ENCODE measurements around the gene PLPP4. TPM values are rescaled to one million over a fixed set of nuclear protein-coding genes. Genes with fewer than 3 reads are reported as not detected.
"Not testable (repeated sequence)": the region's sequence is repeated elsewhere in the genome, so short reads cannot be mapped to it uniquely, and the experiment has no call there.

The PLPP4 gene
- total and polyA plus RNA-seq, 2 donors (not counting 3 experiments of a cell fraction or from before 2014, with no cell fraction given) = 15.5 to 36.4 TPM

- Histone ChIP-seq H3K27ac (ENCODE audit: insufficient read depth, low read depth, low read length) (no peak overlapping the region), H3K27me3 (ENCODE audit: control insufficient read depth in 2 of 2, insufficient read depth in 2 of 2, low read length in 2 of 2) (no peaks in the 10 kb centered on the region), H3K4me2 (ENCODE audit: insufficient read depth, low read length) (no peak overlapping the region), H3K9ac (replicated peaks; ENCODE audit: extremely low read depth, insufficient read depth, low read length) (no peak overlapping the region), H3K9me3 (replicated peaks; ENCODE audit: control insufficient read depth, insufficient read depth, low read length) (no peaks in the 10 kb centered on the region), H3K9me1 (replicated peaks; ENCODE audit: control insufficient read depth, extremely low read depth, insufficient read depth, low read length) (no peaks in the 10 kb centered on the region), H3K4me3 (replicated peaks in 1 of 3; ENCODE audit: insufficient read depth in 1 of 3, low read depth in 1 of 3, low read length in 3 of 3) (no peak overlapping the region), H2AFZ (ENCODE audit: low read depth, low read length) (no peak overlapping the region), H3K79me2 (ENCODE audit: control insufficient read depth, insufficient read depth, low read length) (no peaks in the 10 kb centered on the region), H3K36me3 (ENCODE audit: control insufficient read depth in 2 of 2, extremely low read depth in 1 of 2, insufficient read depth in 2 of 2, low read length in 2 of 2) (no peaks in the 10 kb centered on the region), H4K20me1 (replicated peaks; ENCODE audit: control insufficient read depth, extremely low read depth, insufficient read depth, low read length) (no peaks in the 10 kb centered on the region), H3K4me1 (ENCODE audit: control insufficient read depth, extremely low read depth, insufficient read depth, low read length) (peaks cover under 1% of the 10 kb centered on the region)
- BruUV-seq (replicated peaks) = TSS peak; percentile 99
- FAIRE-seq (peak; percentile 42), DNase-seq (ENCODE audit: low read depth, low spot score) (peak; percentile 4)
- TF ChIP-seq POLR2AphosphoS5 (IDR thresholded peaks at IDR 0.05; ENCODE audit: insufficient read depth, low read depth, low read length) (no peak), EZH2 (IDR thresholded peaks at IDR 0.05; ENCODE audit: borderline replicate concordance, low read depth, low read length, severe bottlenecking) (no peak), JUN (IDR thresholded peaks at IDR 0.05; ENCODE audit: borderline replicate concordance, insufficient read depth, insufficient read length, low read depth) (no peak), MAX (IDR thresholded peaks at IDR 0.05; ENCODE audit: insufficient read depth, insufficient read length) (no peak), FOS (IDR thresholded peaks at IDR 0.05; ENCODE audit: borderline replicate concordance, insufficient read depth, low read length) (no peak), CTCF (IDR thresholded peaks at IDR 0.05; ENCODE audit: extremely low read depth in 1 of 2, insufficient read depth in 1 of 2, low read depth in 1 of 2, low read length in 2 of 2) (no peak), MYC (IDR thresholded peaks at IDR 0.05; ENCODE audit: low read depth, low read length) (no peak), POLR2A (IDR thresholded peaks at IDR 0.05; ENCODE audit: low read depth, low read length) (no peak), GATA2 (IDR thresholded peaks at IDR 0.05; ENCODE audit: insufficient read depth, insufficient read length, low read depth, low read length) (no peak)
- CTCF ChIA-PET = interaction anchor here (1.0 kb wide), 2 partner anchors 15 to 137 kb away, joined by 3 read pairs; no protein-coding TSS in a partner anchor
- dilution Hi-C loops (cut with MboI; ENCODE audit: extremely low pct_ligation_motif_present, low sequenced_read_pairs) = no loop called here
- intact Hi-C loops (cut with micrococcal nuclease) = no loop called here
- POLR2A ChIA-PET = no interaction called here
Measured at GRCh38 chr10:120503689-120504088, 46.7 kb downstream of the PLPP4 start.

- H3K27me3 ChIP-seq (ENCODE audit: control insufficient read depth in 2 of 2, insufficient read depth in 2 of 2, low read length in 2 of 2); H3K9me1 ChIP-seq (replicated peaks; ENCODE audit: control insufficient read depth, extremely low read depth, insufficient read depth, low read length); BruUV-seq (replicated peaks); H3K4me2 ChIP-seq (ENCODE audit: insufficient read depth, low read length); POLR2A ChIA-PET; intact Hi-C loops (cut with micrococcal nuclease); H3K4me1 ChIP-seq (ENCODE audit: control insufficient read depth, extremely low read depth, insufficient read depth, low read length); dilution Hi-C loops (cut with MboI; ENCODE audit: extremely low pct_ligation_motif_present, low sequenced_read_pairs); H3K79me2 ChIP-seq (ENCODE audit: control insufficient read depth, insufficient read depth, low read length); H3K4me3 ChIP-seq (replicated peaks in 1 of 3; ENCODE audit: insufficient read depth in 1 of 3, low read depth in 1 of 3, low read length in 3 of 3); H3K9me3 ChIP-seq (replicated peaks; ENCODE audit: control insufficient read depth, insufficient read depth, low read length); H4K20me1 ChIP-seq (replicated peaks; ENCODE audit: control insufficient read depth, extremely low read depth, insufficient read depth, low read length); H3K27ac ChIP-seq (ENCODE audit: insufficient read depth, low read depth, low read length); H2AFZ ChIP-seq (ENCODE audit: low read depth, low read length); H3K9ac ChIP-seq (replicated peaks; ENCODE audit: extremely low read depth, insufficient read depth, low read length); H3K36me3 ChIP-seq (ENCODE audit: control insufficient read depth in 2 of 2, extremely low read depth in 1 of 2, insufficient read depth in 2 of 2, low read length in 2 of 2): not testable (repeated sequence)
- CTCF ChIA-PET = interaction anchor here (1.0 kb wide), 3 partner anchors 11 to 137 kb away, joined by 3 to 4 read pairs (median 3); no protein-coding TSS in a partner anchor
- FAIRE-seq = peak; percentile 31
- DNase-seq (ENCODE audit: low read depth, low spot score) = peak; percentile 28
Measured at GRCh38 chr10:120504227-120504626, 47.2 kb downstream of the PLPP4 start.
